SK-N-SH (cell line): ENCODE results near the gene CNNM1. TPM values are rescaled to one million over a fixed set of nuclear protein-coding genes. Genes with fewer than 3 reads are reported as not detected.
A peak's percentile ranks its signal among the peaks of the same experiment; 100 is the strongest.

ENCODE experiments used
- CTCF ChIA-PET: fragments of 300-600, 350-600 bp; formaldehyde crosslinking; extraction: SDS; loops from one replicate; lab custom pipeline; 2021; lab: Yijun Ruan, JAX
- POLR2A ChIA-PET: fragments of 350-600 bp; sonication (Branson Sonifier 250); formaldehyde crosslinking; extraction: SDS; loops from one replicate; lab custom pipeline; 2020; ENCODE audit warnings: antibody characterized with exemption, inconsistent platforms; lab: Yijun Ruan, JAX
- DNase-seq: peaks from one replicate; pipeline ENCODE4 v3.0.0; 2012
- H2AFZ ChIP-seq: fragments of 200-600 bp; sonication (generic); 2 replicates; pipeline ENCODE4 v1.8.1; 2016; ENCODE audit warnings: antibody characterized with exemption, mild to moderate bottlenecking, low read depth
- H3F3A ChIP-seq: fragments of 200-600 bp; sonication (generic); replicated peaks from 2 replicates; pipeline ENCODE3; 2016; ENCODE audit warnings: antibody characterized with exemption, mild to moderate bottlenecking; ENCODE audit not compliant: insufficient read depth
- H3K27ac ChIP-seq, 2 experiments: fragments of 200-500 bp in 1 of 2; fragments of 200-600 bp in 1 of 2; sonication (Bioruptor generic) in 1 of 2; sonication (generic), shearing (Covaris generic) in 1 of 2; 2 replicates each; pipeline versions ENCODE4 v1.5.1 to v1.6.1; 2014 to 2016; ENCODE audit warnings: low read depth in 2 of 2, inconsistent platforms in 1 of 2, low read length in 1 of 2, mild to moderate bottlenecking in 1 of 2, mixed read lengths in 1 of 2
- H3K27me3 ChIP-seq: fragments of 200-600 bp; sonication (generic), shearing (Covaris generic); 2 replicates; pipeline ENCODE4 v1.6.1; 2016; ENCODE audit warnings: mixed run types; ENCODE audit not compliant: insufficient read depth
- H3K36me3 ChIP-seq, 2 experiments: fragments of 200-500 bp in 1 of 2; fragments of 200-600 bp in 1 of 2; sonication (Bioruptor generic) in 1 of 2; sonication (generic) in 1 of 2; replicated peaks in 1 of 2; 2 replicates each; pipeline versions ENCODE3 to v1.5.1; 2014 to 2016; ENCODE audit warnings: low read length in 1 of 2, mild to moderate bottlenecking in 1 of 2; ENCODE audit not compliant: insufficient read depth in 2 of 2, control insufficient read depth in 1 of 2
- H3K4me1 ChIP-seq, 2 experiments: fragments of 200-500 bp in 1 of 2; fragments of 200-600 bp in 1 of 2; sonication (Bioruptor generic) in 1 of 2; sonication (generic), shearing (Covaris generic) in 1 of 2; 2 replicates each; pipeline versions ENCODE4 v1.5.1 to v1.6.1; 2014 to 2016; ENCODE audit warnings: low read depth in 1 of 2, low read length in 1 of 2, mixed run types in 1 of 2; ENCODE audit not compliant: insufficient read depth in 2 of 2, control insufficient read depth in 1 of 2
- H3K4me2 ChIP-seq: fragments of 200-600 bp; sonication (generic), shearing (Covaris generic); 2 replicates; pipeline ENCODE4 v1.6.1; 2017; ENCODE audit warnings: mixed run types
- H3K4me3 ChIP-seq, 2 experiments: fragments of 200-500 bp in 1 of 2; fragments of 200-600 bp in 1 of 2; sonication (Bioruptor generic) in 1 of 2; sonication (generic), shearing (Covaris generic) in 1 of 2; 2 replicates each; pipeline versions ENCODE4 v1.5.1 to v1.8.1; 2014 to 2016; ENCODE audit warnings: low read depth in 2 of 2, inconsistent platforms in 1 of 2, low read length in 1 of 2, mild to moderate bottlenecking in 1 of 2, mixed read lengths in 1 of 2, moderate library complexity in 1 of 2
- H3K79me2 ChIP-seq: fragments of 200-600 bp; sonication (generic); 2 replicates; pipeline ENCODE4 v1.8.1; 2017; ENCODE audit warnings: mild to moderate bottlenecking; ENCODE audit not compliant: insufficient read depth
- H3K9ac ChIP-seq: fragments of 200-600 bp; sonication (generic); 2 replicates; pipeline ENCODE4 v1.6.1; 2017; ENCODE audit warnings: mixed run types
- H3K9me2 ChIP-seq: fragments of 200-600 bp; sonication (generic); 2 replicates; pipeline ENCODE4 v1.6.1; 2017; ENCODE audit warnings: mixed run types
- H3K9me3 ChIP-seq: fragments of 200-600 bp; sonication (generic); 2 replicates; pipeline ENCODE4 v1.6.1; 2017; ENCODE audit warnings: mixed run types, mild to moderate bottlenecking, moderate library complexity
- H4K20me1 ChIP-seq: fragments of 200-600 bp; sonication (generic); 2 replicates; pipeline ENCODE4 v1.6.1; 2017; ENCODE audit warnings: mild to moderate bottlenecking, mixed run types; ENCODE audit not compliant: insufficient read depth
- ELF1 ChIP-seq: IDR thresholded peaks from 2 replicates; pipeline ENCODE4 v1.4.0; 2012
- FOXM1 ChIP-seq: IDR thresholded peaks from 2 replicates; pipeline ENCODE4 v1.4.0; 2012; ENCODE audit warnings: low read depth, mild to moderate bottlenecking
- JUND ChIP-seq: IDR thresholded peaks from 2 replicates; pipeline ENCODE4 v1.4.0; 2012
- NFIC ChIP-seq: IDR thresholded peaks from 2 replicates; pipeline ENCODE4 v1.4.0; 2012; ENCODE audit warnings: borderline replicate concordance
- NRF1 ChIP-seq: IDR thresholded peaks from 2 replicates; pipeline ENCODE4 v1.6.1; 2012; ENCODE audit warnings: low read depth, mild to moderate bottlenecking, low read length
- PBX3 ChIP-seq: IDR thresholded peaks from 2 replicates; pipeline ENCODE4; 2012
- POLR2AphosphoS5 ChIP-seq: IDR thresholded peaks from 2 replicates; pipeline ENCODE4 v1.6.1; 2012; ENCODE audit warnings: low read depth, low read length
- RAD21 ChIP-seq: IDR thresholded peaks from 2 replicates; pipeline ENCODE4 v1.6.1; 2012; ENCODE audit warnings: mild to moderate bottlenecking, low read length
- RCOR1 ChIP-seq: fragments of 150-350 bp; IDR thresholded peaks from 2 replicates; pipeline ENCODE4 v1.6.1; 2017; ENCODE audit warnings: antibody characterized with exemption, low read length
- REST ChIP-seq: IDR thresholded peaks from 2 replicates; pipeline ENCODE4 v1.6.1; 2012; ENCODE audit warnings: mild to moderate bottlenecking, low read depth, low read length, moderate library complexity
- RFX5 ChIP-seq: IDR thresholded peaks from 2 replicates; pipeline ENCODE4 v1.6.1; 2012; ENCODE audit warnings: mild to moderate bottlenecking, improper control_type of control experiment, low read length
- RXRA ChIP-seq: IDR thresholded peaks from 2 replicates; pipeline ENCODE4 v1.4.0; 2012; ENCODE audit warnings: low read depth, mild to moderate bottlenecking, borderline replicate concordance
- SIN3A ChIP-seq: IDR thresholded peaks from 2 replicates; pipeline ENCODE4 v1.6.1; 2012; ENCODE audit warnings: low read depth, mild to moderate bottlenecking, low read length, moderate library complexity, borderline replicate concordance
- USF1 ChIP-seq: IDR thresholded peaks from 2 replicates; pipeline ENCODE4 v1.4.0; 2012; ENCODE audit warnings: low read depth, borderline replicate concordance
- USF2 ChIP-seq: fragments of 150-350 bp; IDR thresholded peaks from 2 replicates; pipeline ENCODE4 v1.6.1; 2017; ENCODE audit warnings: antibody characterized with exemption, low read length, low read depth, borderline replicate concordance
- ZBTB33 ChIP-seq: IDR thresholded peaks from 2 replicates; pipeline ENCODE4 v1.4.0; 2012; ENCODE audit warnings: low read depth, borderline replicate concordance
- WGBS: methylation state at CpG from one replicate; pipeline ENCODE4 v1.1.6; 2017; ENCODE audit warnings: low lambda C conversion rate; 5-methylcytosine and 5-hydroxymethylcytosine counted together
- polyA plus RNA-seq, 3 experiments: library from polyadenylated mRNA; depleted of rRNA; stranded (reverse); fragments of >200 nt; gene quantifications; 2 replicates each; pipeline ENCODE4 v1.2.3, GENCODE V29; 2012

Gene CNNM1
- polyA plus RNA-seq, 1 of the 3 experiments (the other 2 are of a cell fraction) = 0.12 TPM

- ChIA-PET CTCF (interaction anchor here (1.1 to 2.0 kb wide), 2 partner anchors 26 to 524 kb away, joined by 3 to 8 read pairs; no protein-coding TSS in a partner anchor), POLR2A (no interaction called here)
- Histone ChIP-seq H2AFZ (no peak overlapping the region), H3K27me3 (no peaks in the 10 kb centered on the region), H3K4me3 (no peak overlapping the region), H3K27ac (no peak overlapping the region), H3K4me1 (peaks cover 0 to 4% of the 10 kb centered on the region in 2 experiments; a peak in 1 of 4 replicates), H3K9ac (no peak overlapping the region), H3K4me2 (no peak overlapping the region), H3K36me3 (no peaks in the 10 kb centered on the region), H3K9me3 (no peaks in the 10 kb centered on the region), H3K9me2 (no peaks in the 10 kb centered on the region), H4K20me1 (no peaks in the 10 kb centered on the region), H3K79me2 (no peaks in the 10 kb centered on the region), H3F3A (no peaks in the 10 kb centered on the region)
- 36% methylated on average over 2 of the region's 2 CpGs for WGBS
- no peak for TF ChIP-seq JUND
- TF ChIP-seq USF2 = no peak
- no peak for TF ChIP-seq PBX3
- no peak for TF ChIP-seq ZBTB33
- no peak for TF ChIP-seq RAD21
- TF ChIP-seq FOXM1 = no peak
- TF ChIP-seq RXRA = no peak
- DNase-seq = no peak
Observed at GRCh38 chr10:99366666-99367065, 37.5 kb downstream of the CNNM1 start.

- TF ChIP-seq RCOR1 (no peak), ZBTB33 (no peak), SIN3A (no peak), NFIC (no peak), REST (no peak), POLR2AphosphoS5 (no peak), ELF1 (no peak), NRF1 (no peak), USF1 (no peak), RXRA (no peak), RFX5 (no peak)
- H3K36me3 ChIP-seq = no peaks in the 10 kb centered on the region
- H3K4me1 ChIP-seq = peaks cover 0 to 4% of the 10 kb centered on the region in 2 experiments; a peak in 1 of 4 replicates
- CTCF ChIA-PET = interaction anchor here (0.7 to 1.8 kb wide), 3 partner anchors 8 to 122 kb away, joined by 3 to 4 read pairs (median 3); no protein-coding TSS in a partner anchor
- H3F3A ChIP-seq = no peaks in the 10 kb centered on the region
- POLR2A ChIA-PET = no interaction called here
- no peaks in the 10 kb centered on the region for H3K9me2 ChIP-seq
- H2AFZ ChIP-seq = no peak overlapping the region
- H3K79me2 ChIP-seq = no peaks in the 10 kb centered on the region
- H3K4me3 ChIP-seq = no peak overlapping the region
- H3K9me3 ChIP-seq = no peaks in the 10 kb centered on the region
- no peaks in the 10 kb centered on the region for H4K20me1 ChIP-seq
- H3K4me2 ChIP-seq = 0 out of 2 replicates have a peak overlapping the region, but pooled peaks have one; percentile 56
- H3K27ac ChIP-seq = peak overlapping the region in 1 of 2 experiments; percentile 22; a peak in 1 of 4 replicates
- no peaks in the 10 kb centered on the region for H3K27me3 ChIP-seq
- WGBS = 12% methylated on average over 1 of the region's 1 CpG
- no peak overlapping the region for H3K9ac ChIP-seq
- DNase-seq = no peak
Observed at GRCh38 chr10:99368646-99369045, 39.5 kb downstream of the CNNM1 start.
